ENCODE results near the gene SREK1.
"Not testable (repeated sequence)": the region's sequence is repeated elsewhere in the genome, so short reads cannot be mapped to it uniquely, and the experiment has no call there.

The SREK1 gene

GRCh38 chr5:66222896-66223295 is 78.8 kb downstream of the SREK1 start:
- not testable (repeated sequence) for H3K9me3 Mint-ChIP-seq; H3K27ac Mint-ChIP-seq; H3K4me1 Mint-ChIP-seq (ENCODE audit: low read depth); H3K4me3 Mint-ChIP-seq; H3K36me3 Mint-ChIP-seq (ENCODE audit: low read depth); DNase-seq (ENCODE audit: low spot score); H3K27me3 Mint-ChIP-seq (ENCODE audit: low read depth)

DNA sequence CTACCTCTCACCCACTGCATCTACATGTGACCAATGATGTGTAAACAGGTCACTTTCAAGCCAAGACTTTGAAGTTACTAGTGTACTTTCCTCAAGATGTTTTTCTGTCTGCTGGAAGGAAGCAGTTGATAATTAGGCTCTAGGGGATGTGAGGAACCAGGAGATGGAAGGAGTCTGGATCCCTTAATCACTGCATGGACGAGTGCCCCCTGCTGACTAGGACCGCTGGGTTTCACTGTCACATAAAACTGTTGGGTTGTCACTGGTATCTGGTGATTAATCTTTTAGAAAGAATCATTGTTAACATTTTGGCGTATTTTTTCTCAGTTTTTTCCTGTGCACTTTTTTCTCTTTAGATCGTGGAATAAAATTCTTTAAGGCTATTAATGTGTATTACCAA is 79.5 kb downstream of the SREK1 start:
- H3K36me3 Mint-ChIP-seq (ENCODE audit: low read depth), result no peaks in the 10 kb centered on the region
- H3K27me3 Mint-ChIP-seq (ENCODE audit: low read depth), result peaks cover 10% of the 10 kb centered on the region
- no peak overlapping the region for H3K27ac Mint-ChIP-seq
- H3K9me3 Mint-ChIP-seq, result no peaks in the 10 kb centered on the region
- no peak for DNase-seq (ENCODE audit: low spot score)
- no peaks in the 10 kb centered on the region for H3K4me1 Mint-ChIP-seq (ENCODE audit: low read depth)
- no peak overlapping the region for H3K4me3 Mint-ChIP-seq

- H3K36me3 Mint-ChIP-seq (ENCODE audit: low read depth), result no peaks in the 10 kb centered on the region
- H3K27me3 Mint-ChIP-seq (ENCODE audit: low read depth), result peaks cover 7% of the 10 kb centered on the region
- H3K4me3 Mint-ChIP-seq, result no peak overlapping the region
- no peak for DNase-seq (ENCODE audit: low spot score)
- no peaks in the 10 kb centered on the region for H3K4me1 Mint-ChIP-seq (ENCODE audit: low read depth)
- no peak overlapping the region for H3K27ac Mint-ChIP-seq
- no peaks in the 10 kb centered on the region for H3K9me3 Mint-ChIP-seq
These were observed 80.2 kb downstream of the SREK1 start for GRCh38 chr5:66224274-66224673.

GRCh38 chr5:66224773-66225553 is 80.9 kb downstream of the SREK1 start:
- no peaks in the 10 kb centered on the region for H3K9me3 Mint-ChIP-seq
- no peak overlapping the region for H3K27ac Mint-ChIP-seq
- H3K4me1 Mint-ChIP-seq (ENCODE audit: low read depth), result no peaks in the 10 kb centered on the region
- H3K27me3 Mint-ChIP-seq (ENCODE audit: low read depth), result peaks cover 2% of the 10 kb centered on the region
- no peaks in the 10 kb centered on the region for H3K36me3 Mint-ChIP-seq (ENCODE audit: low read depth)
- no peak for DNase-seq (ENCODE audit: low spot score)
- H3K4me3 Mint-ChIP-seq, result no peak overlapping the region

DNA sequence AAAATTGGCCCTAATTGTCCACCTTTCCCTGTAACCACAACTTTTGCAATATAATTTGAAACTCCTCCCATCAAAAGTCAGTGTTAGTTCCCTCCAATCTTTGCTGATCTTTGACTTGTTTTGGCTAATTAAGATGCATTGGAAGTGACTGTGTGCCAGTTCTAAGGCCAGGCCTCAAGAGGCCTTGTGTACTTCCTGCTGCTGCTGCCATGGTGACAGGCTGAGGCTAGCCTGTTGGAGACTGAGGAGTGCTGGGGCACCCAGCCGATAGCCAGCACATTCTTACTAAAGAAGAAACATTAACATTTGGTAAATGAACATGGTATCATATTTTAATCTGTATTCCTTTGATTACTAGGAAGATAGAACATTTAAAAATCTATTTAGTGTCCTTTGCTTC is 86.5 kb downstream of the SREK1 start:
- Mint-ChIP-seq H3K36me3 (ENCODE audit: low read depth) (no peaks in the 10 kb centered on the region), H3K4me3 (no peak overlapping the region), H3K9me3 (no peaks in the 10 kb centered on the region), H3K27ac (no peak overlapping the region), H3K4me1 (ENCODE audit: low read depth) (no peaks in the 10 kb centered on the region), H3K27me3 (ENCODE audit: low read depth) (peaks cover 2% of the 10 kb centered on the region)
- no peak for DNase-seq (ENCODE audit: low spot score)

DNA sequence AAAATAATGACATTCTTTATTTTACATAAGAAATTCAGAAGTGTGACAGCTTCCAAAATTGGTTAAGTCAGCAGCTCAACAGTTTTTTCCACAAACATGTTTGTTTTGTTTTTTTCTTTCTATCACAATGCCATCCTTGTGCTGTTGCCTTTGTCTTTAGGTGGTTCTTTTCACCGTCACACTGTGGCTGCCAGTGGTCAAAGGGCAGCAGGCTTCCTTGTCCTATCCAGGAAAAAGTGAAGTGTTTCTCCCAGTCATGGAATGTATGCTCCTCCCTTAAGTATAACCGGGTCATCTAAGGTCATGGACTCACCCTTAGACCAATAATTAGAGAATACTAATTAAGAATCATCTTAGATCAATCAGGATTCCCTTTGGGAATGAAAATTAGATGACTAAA is 87.4 kb downstream of the SREK1 start:
- H3K4me1 Mint-ChIP-seq (ENCODE audit: low read depth), result no peaks in the 10 kb centered on the region
- DNase-seq (ENCODE audit: low spot score), result no peak
- H3K9me3 Mint-ChIP-seq, result no peaks in the 10 kb centered on the region
- no peak overlapping the region for H3K4me3 Mint-ChIP-seq
- no peak overlapping the region for H3K27ac Mint-ChIP-seq
- peaks cover 2% of the 10 kb centered on the region for H3K27me3 Mint-ChIP-seq (ENCODE audit: low read depth)
- no peaks in the 10 kb centered on the region for H3K36me3 Mint-ChIP-seq (ENCODE audit: low read depth)

DNA sequence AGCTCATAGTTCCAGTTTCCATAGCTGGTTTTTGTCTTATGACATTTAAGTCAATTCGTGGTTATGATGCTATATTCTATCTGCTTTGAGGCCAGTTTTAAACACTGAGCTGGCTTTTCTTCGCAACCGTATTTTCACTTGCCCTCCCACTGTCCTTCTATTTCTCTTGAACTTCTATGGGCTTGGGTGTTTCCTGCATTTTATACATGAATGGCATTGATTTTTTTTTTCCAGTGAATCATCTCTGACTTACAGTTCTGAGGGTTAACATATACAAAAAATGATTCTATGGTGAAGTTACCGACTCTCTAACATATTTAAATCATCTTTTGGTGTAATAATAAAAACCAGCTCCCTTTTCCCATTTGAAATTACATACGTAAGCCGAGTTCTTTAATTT is 88.2 kb downstream of the SREK1 start:
- Mint-ChIP-seq H3K4me3 (no peak overlapping the region), H3K9me3 (no peaks in the 10 kb centered on the region), H3K36me3 (ENCODE audit: low read depth) (no peaks in the 10 kb centered on the region), H3K27me3 (ENCODE audit: low read depth) (peaks cover 2% of the 10 kb centered on the region), H3K4me1 (ENCODE audit: low read depth) (no peaks in the 10 kb centered on the region), H3K27ac (no peak overlapping the region)
- DNase-seq (ENCODE audit: low spot score), result no peak

DNA sequence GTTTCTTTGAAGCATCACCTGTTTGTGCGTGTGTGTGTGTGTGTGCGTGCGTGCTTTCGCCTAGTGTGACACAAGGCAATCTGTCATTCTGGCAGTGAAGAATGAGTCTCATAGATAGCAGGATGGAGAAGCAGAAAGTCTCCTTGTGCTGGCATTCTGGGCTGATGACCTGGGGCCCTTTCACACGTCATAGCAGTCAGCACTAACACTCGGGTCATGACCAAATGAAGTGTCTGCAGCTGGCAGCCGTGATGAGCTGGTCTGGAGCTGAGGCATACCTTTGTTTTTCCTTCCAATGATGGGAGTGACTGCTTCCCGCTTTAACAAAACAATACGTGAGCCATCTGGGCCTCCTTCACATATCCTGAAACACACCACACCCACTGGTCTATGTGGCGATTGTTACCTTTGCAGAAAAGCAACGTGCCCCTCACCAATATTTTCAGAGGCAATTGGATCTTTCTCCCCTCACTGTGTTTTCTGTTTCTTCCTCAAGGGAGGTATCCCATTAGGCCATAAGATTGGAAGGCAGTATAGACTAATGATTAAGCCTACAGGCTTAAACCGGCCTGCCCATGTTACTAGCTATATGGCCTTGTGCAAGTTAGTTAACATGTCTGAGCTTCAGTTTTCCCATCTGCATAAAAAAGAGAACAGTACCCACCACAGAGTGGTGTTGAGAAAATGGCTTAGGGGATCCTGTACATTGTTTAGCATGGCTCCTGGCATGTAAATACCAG is 88.8 kb downstream of the SREK1 start:
- Mint-ChIP-seq H3K4me3 (no peak overlapping the region), H3K27ac (no peak overlapping the region), H3K4me1 (ENCODE audit: low read depth) (no peaks in the 10 kb centered on the region), H3K9me3 (no peaks in the 10 kb centered on the region), H3K27me3 (ENCODE audit: low read depth) (peaks cover 2% of the 10 kb centered on the region), H3K36me3 (ENCODE audit: low read depth) (no peaks in the 10 kb centered on the region)
- DNase-seq (ENCODE audit: low spot score), result no peak

All from T-helper 2 cell treated with Interferon-gamma antibody and Interleukin-4, amounts not matched to agents 5 μg/mL and 100 μg/mL, for 36 hours (primary cell).